H1 (cell line): ENCODE results near the gene SLC9C2. TPM values are rescaled to one million over a fixed set of nuclear protein-coding genes. Genes with fewer than 3 reads are reported as not detected.

Experiments used
- CTCF ChIA-PET: fragments of 300-600 bp; sonication (Branson Sonifier 250); formaldehyde crosslinking; loops from one replicate; lab custom pipeline; 2021; ENCODE audit not compliant: partially characterized antibody; lab: Charles Lee
- POLR2A ChIA-PET: fragments of 300-600 bp; sonication (Branson Sonifier 250); formaldehyde crosslinking; loops from one replicate; lab custom pipeline; 2021; ENCODE audit warnings: inconsistent platforms; ENCODE audit not compliant: partially characterized antibody; lab: Charles Lee
- DNase-seq, 2 experiments: peaks; one replicate each; pipeline versions ENCODE4 v3.0.0 to v3.0.0-alpha.2; 2010 to 2022; ENCODE audit warnings: low spot score in 2 of 2, low read depth in 1 of 2, mixed read lengths in 1 of 2
- FAIRE-seq: peaks from 2 replicates; lab custom pipeline; 2011; peaks lifted over from hg19 to GRCh38; lab: Jason Lieb, UNC
- H2AFZ ChIP-seq: 2 replicates; pipeline ENCODE4 v1.8.1; 2012; ENCODE audit warnings: low read length, inconsistent platforms
- H2AK5ac ChIP-seq: 2 replicates; pipeline ENCODE4 v1.6.1; 2013; ENCODE audit warnings: low read depth, low read length
- H2BK120ac ChIP-seq: replicated peaks from 2 replicates; pipeline ENCODE3; 2013; ENCODE audit warnings: low read depth, low read length, inconsistent platforms
- H2BK12ac ChIP-seq: 2 replicates; pipeline ENCODE4 v1.6.1; 2013; ENCODE audit warnings: low read depth, low read length
- H2BK15ac ChIP-seq: 2 replicates; pipeline ENCODE4 v1.6.1; 2013; ENCODE audit warnings: low read length
- H2BK20ac ChIP-seq: 2 replicates; pipeline ENCODE4 v1.6.1; 2013; ENCODE audit warnings: low read length
- H2BK5ac ChIP-seq: 2 replicates; pipeline ENCODE4 v1.6.1; 2013; ENCODE audit warnings: low read depth, low read length
- H3K14ac ChIP-seq: 2 replicates; pipeline ENCODE4 v1.6.1; 2013; ENCODE audit warnings: inconsistent platforms; ENCODE audit not compliant: insufficient read length
- H3K18ac ChIP-seq: 2 replicates; pipeline ENCODE4 v1.6.1; 2013; ENCODE audit warnings: low read length; ENCODE audit errors: extremely low read depth
- H3K23ac ChIP-seq: 2 replicates; pipeline ENCODE4 v1.6.1; 2013; ENCODE audit warnings: inconsistent platforms; ENCODE audit not compliant: insufficient read length
- H3K23me2 ChIP-seq: 2 replicates; pipeline ENCODE4 v1.6.1; 2013; ENCODE audit warnings: low read depth, low read length
- H3K27ac ChIP-seq: 2 replicates; pipeline ENCODE4 v1.6.1; 2011; ENCODE audit warnings: low read depth, low read length, inconsistent platforms
- H3K27me3 ChIP-seq, 4 experiments: replicated peaks in 1 of 4; 1 replicate in 1 of 4; 2 replicates in 3 of 4; pipeline versions ENCODE4 v1.6.1 to v1.8.1; 2011 to 2013; ENCODE audit warnings: low read length in 3 of 4, mild to moderate bottlenecking in 3 of 4, inconsistent platforms in 2 of 4, mixed read lengths in 2 of 4, moderate library complexity in 1 of 4; ENCODE audit not compliant: control insufficient read depth in 3 of 4, insufficient read depth in 3 of 4; ENCODE audit errors: extremely low read depth in 1 of 4
- H3K36me3 ChIP-seq, 4 experiments: 2 replicates each; pipeline versions ENCODE4 v1.6.1 to v1.8.1; 2011 to 2013; ENCODE audit warnings: mild to moderate bottlenecking in 4 of 4, low read length in 3 of 4, moderate library complexity in 2 of 4, control low read depth in 1 of 4, inconsistent platforms in 1 of 4; ENCODE audit not compliant: insufficient read depth in 4 of 4, control insufficient read depth in 2 of 4
- H3K4ac ChIP-seq: replicated peaks from 2 replicates; pipeline ENCODE3; 2013; ENCODE audit warnings: low read length, low read depth, mixed read lengths, inconsistent platforms; ENCODE audit not compliant: insufficient read length
- H3K4me1 ChIP-seq, 4 experiments: replicated peaks in 1 of 4; 1 replicate in 1 of 4; 2 replicates in 3 of 4; pipeline versions ENCODE4 v1.6.1 to v1.8.1; 2011 to 2013; ENCODE audit warnings: low read length in 3 of 4, inconsistent platforms in 2 of 4, mixed read lengths in 1 of 4; ENCODE audit not compliant: insufficient read depth in 4 of 4, control insufficient read depth in 3 of 4
- H3K4me2 ChIP-seq, 2 experiments: 2 replicates each; pipeline versions ENCODE4 v1.6.1 to v1.8.1; 2011 to 2013; ENCODE audit warnings: low read depth in 2 of 2, low read length in 2 of 2, control low read depth in 1 of 2, inconsistent platforms in 1 of 2, mild to moderate bottlenecking in 1 of 2; ENCODE audit not compliant: insufficient read depth in 1 of 2
- H3K4me3 ChIP-seq, 4 experiments: fragments of 200-600, 300-600 bp in 1 of 4; sonication (generic), shearing (Covaris generic), sonication (Bioruptor Twin) in 1 of 4; 2 replicates each; pipeline versions ENCODE4 v1.5.1 to v1.8.1; 2011 to 2016; ENCODE audit warnings: low read length in 4 of 4, low read depth in 3 of 4, control low read depth in 2 of 4, inconsistent platforms in 2 of 4, mild to moderate bottlenecking in 2 of 4, mixed read lengths in 1 of 4, moderate library complexity in 1 of 4; ENCODE audit not compliant: insufficient read depth in 2 of 4; ENCODE audit errors: extremely low read depth in 1 of 4
- H3K56ac ChIP-seq: replicated peaks from 2 replicates; pipeline ENCODE3; 2013; ENCODE audit warnings: low read depth, mild to moderate bottlenecking, mixed read lengths, low read length, inconsistent platforms; ENCODE audit not compliant: insufficient read length
- H3K79me1 ChIP-seq: 2 replicates; pipeline ENCODE4 v1.6.1; 2013; ENCODE audit warnings: low read depth, low read length, control low read depth
- H3K79me2 ChIP-seq, 2 experiments: 2 replicates each; pipeline versions ENCODE4 v1.6.1 to v1.8.1; 2012 to 2013; ENCODE audit warnings: low read length in 2 of 2, mild to moderate bottlenecking in 2 of 2, inconsistent platforms in 1 of 2; ENCODE audit not compliant: insufficient read depth in 2 of 2, control insufficient read depth in 1 of 2
- H3K9ac ChIP-seq, 4 experiments: replicated peaks in 1 of 4; 1 replicate in 1 of 4; 2 replicates in 3 of 4; pipeline versions ENCODE4 v1.6.1 to v1.8.1; 2011 to 2013; ENCODE audit warnings: low read depth in 3 of 4, low read length in 3 of 4, control low read depth in 2 of 4, mild to moderate bottlenecking in 2 of 4, moderate library complexity in 2 of 4, inconsistent platforms in 1 of 4; ENCODE audit errors: extremely low read depth in 1 of 4
- H3K9me3 ChIP-seq, 2 experiments: 2 replicates each; pipeline versions ENCODE4 v1.6.1 to v1.8.1; 2012 to 2013; ENCODE audit warnings: mild to moderate bottlenecking in 2 of 2, moderate library complexity in 2 of 2, control low read depth in 1 of 2, inconsistent platforms in 1 of 2, low read depth in 1 of 2, low read length in 1 of 2, mixed read lengths in 1 of 2; ENCODE audit not compliant: insufficient read depth in 2 of 2
- H4K20me1 ChIP-seq, 2 experiments: replicated peaks in 1 of 2; 2 replicates each; pipeline versions ENCODE3 to v1.8.1; 2011 to 2013; ENCODE audit warnings: inconsistent platforms in 2 of 2, low read length in 2 of 2, mild to moderate bottlenecking in 1 of 2; ENCODE audit not compliant: insufficient read depth in 2 of 2, control insufficient read depth in 1 of 2
- H4K5ac ChIP-seq: 2 replicates; pipeline ENCODE4 v1.6.1; 2013; ENCODE audit warnings: low read length, low read depth, mixed read lengths, inconsistent platforms; ENCODE audit not compliant: insufficient read length
- H4K8ac ChIP-seq: 2 replicates; pipeline ENCODE4 v1.8.0; 2013; ENCODE audit warnings: mild to moderate bottlenecking, moderate library complexity, low read length, inconsistent platforms; ENCODE audit not compliant: insufficient read depth; ENCODE audit errors: extremely low read depth
- H4K91ac ChIP-seq: replicated peaks from 2 replicates; pipeline ENCODE3; 2013; ENCODE audit warnings: low read length, mixed read lengths, inconsistent platforms; ENCODE audit not compliant: insufficient read length
- ASH2L ChIP-seq: fragments of 200-600, 300-600 bp; sonication (generic); IDR thresholded peaks from one replicate; pipeline ENCODE4 v1.7.1; 2017; ENCODE audit warnings: low read length
- ATF2 ChIP-seq: IDR thresholded peaks from 2 replicates; pipeline ENCODE4 v1.6.1; 2012; ENCODE audit warnings: low read length, inconsistent platforms
- CBX5 ChIP-seq: fragments of 300-800, 300-1000 bp; sonication (generic); IDR thresholded peaks from 2 replicates; pipeline ENCODE4 v1.7.1; 2016; ENCODE audit warnings: antibody characterized with exemption, low read length, low read depth
- CHD1 ChIP-seq: IDR thresholded peaks from 2 replicates; pipeline ENCODE4 v1.6.1; 2012; ENCODE audit warnings: low read depth, low read length, improper control_type of control experiment
- CHD2 ChIP-seq: IDR thresholded peaks from 2 replicates; pipeline ENCODE4 v1.6.1; 2012; ENCODE audit warnings: low read length, improper control_type of control experiment
- CREB1 ChIP-seq: IDR thresholded peaks from 2 replicates; pipeline ENCODE4 v1.6.1; 2012; ENCODE audit warnings: inconsistent platforms
- CTBP2 ChIP-seq: IDR thresholded peaks from 2 replicates; pipeline ENCODE4 v1.7.0; 2011; ENCODE audit warnings: borderline replicate concordance, mild to moderate bottlenecking, moderate library complexity, mixed read lengths, low read length; ENCODE audit not compliant: insufficient read depth, insufficient read length
- GABPA ChIP-seq: IDR thresholded peaks from 2 replicates; pipeline ENCODE4 v1.6.1; 2011; ENCODE audit warnings: mild to moderate bottlenecking, low read length, moderate library complexity, borderline replicate concordance; ENCODE audit not compliant: insufficient read depth
- KDM1A ChIP-seq: fragments of 200-600, 300-600 bp; sonication (generic); IDR thresholded peaks from 2 replicates; pipeline ENCODE4 v1.7.1; 2016; ENCODE audit warnings: mild to moderate bottlenecking, low read length, borderline replicate concordance
- KDM5A ChIP-seq: fragments of 200-600 bp; IDR thresholded peaks from 2 replicates; pipeline ENCODE4 v1.7.1; 2012; ENCODE audit warnings: mild to moderate bottlenecking, low read length, inconsistent platforms, mixed read lengths
- TAF7 ChIP-seq: optimal IDR thresholded peaks from 2 replicates; pipeline ENCODE3; 2011; ENCODE audit warnings: low read depth, mild to moderate bottlenecking, inconsistent platforms, low read length, moderate library complexity, borderline replicate concordance
- TBP ChIP-seq: IDR thresholded peaks from 2 replicates; pipeline ENCODE4 v1.6.1; 2011; ENCODE audit warnings: low read depth, low read length, improper control_type of control experiment
- TCF12 ChIP-seq: IDR thresholded peaks from 2 replicates; pipeline ENCODE4 v1.6.1; 2011; ENCODE audit warnings: low read depth, mild to moderate bottlenecking, low read length
- WGBS, 2 experiments: shearing (Covaris generic) in 1 of 2; methylation state at CpG; one replicate each; pipeline versions ENCODE4 v1.1.6 to v1.1.7; 2013 to 2015; ENCODE audit warnings: low lambda C conversion rate in 2 of 2, mixed read lengths in 2 of 2, inconsistent platforms in 1 of 2, low coverage in 1 of 2, missing lambda C conversion rate in 1 of 2; ENCODE audit not compliant: insufficient replicate concordance in 2 of 2, insufficient coverage in 1 of 2, insufficient read length in 1 of 2; ENCODE audit errors: extremely low coverage in 1 of 2, missing lambda C conversion rate in 1 of 2; 5-methylcytosine and 5-hydroxymethylcytosine counted together
- polyA plus RNA-seq, 7 experiments: library from polyadenylated mRNA; depleted of rRNA in 3 of 7; stranded (reverse) in 5 of 7; unstranded in 2 of 7; fragments of >200 nt in 5 of 7; fragments of 200-250 nt in 2 of 7; gene quantifications; 1 replicate in 5 of 7; 2 replicates in 1 of 7; 4 replicates in 1 of 7; pipeline versions ENCODE4 v1.2.1 to v1.2.3, GENCODE V29; 2011 to 2013; ENCODE audit warnings: missing spikeins in 2 of 7, mixed read lengths in 2 of 7
- total RNA-seq: library from RNA; stranded (reverse); fragmentation: NEBNext Ultra II Directional; extraction: Animal tissue kit (Norgen Biotek cat#: 25700); gene quantifications from 2 replicates; pipeline ENCODE4 v1.2.1, GENCODE V29; 2021

SLC9C2 gene
- total and polyA plus RNA-seq, 2 of the 8 experiments (the other 6 are each of a cell fraction or from before 2014, with no cell fraction given) = not detected

- peak overlapping the region; percentile 46; the same call in 1 of the 2 replicates for H2BK5ac ChIP-seq
- no peak overlapping the region for H3K23ac ChIP-seq
- no peak overlapping the region for H3K14ac ChIP-seq
- peak overlapping the region; percentile 60 for H3K18ac ChIP-seq
- H3K27ac ChIP-seq = 0 out of 2 replicates have a peak overlapping the region, but pooled peaks have one; percentile 7
- peak overlapping the region in 1 of 2 experiments; percentile 8; a peak in 1 of 4 replicates for H3K4me2 ChIP-seq
- H2AFZ ChIP-seq = no peak overlapping the region
- H2BK12ac ChIP-seq = no peak overlapping the region
- H2BK15ac ChIP-seq = no peak overlapping the region
- H3K4me1 ChIP-seq = peaks cover 2 to 4% (median 3%) of the 10 kb centered on the region in 4 experiments; a peak in 4 of 7 replicates
- peak overlapping the region; percentile 46; the same call in 1 of the 2 replicates for H2AK5ac ChIP-seq
- 92% methylated on average over 4 of the region's 4 CpGs; no CpG with 5 or more reads in 1 of the 2 experiments for WGBS, 2 experiments
- H3K79me1 ChIP-seq = no peaks in the 10 kb centered on the region
- peaks cover 0 to 18% (median 8%) of the 10 kb centered on the region in 4 experiments; a peak in 7 of 8 replicates for H3K36me3 ChIP-seq
- ChIA-PET CTCF (no interaction called here), POLR2A (interaction anchor here (1.4 kb wide), 1 partner anchor 25 kb away, joined by 3 read pairs; no protein-coding TSS in a partner anchor)
- H3K79me2 ChIP-seq = peaks cover 0 to 15% of the 10 kb centered on the region in 2 experiments; a peak in 2 of 4 replicates
- FAIRE-seq = no peak
- H3K27me3 ChIP-seq = no peaks in the 10 kb centered on the region
- no peak overlapping the region for H3K56ac ChIP-seq
- H3K9ac ChIP-seq = no peak overlapping the region
- 0 out of 2 replicates have a peak overlapping the region, but pooled peaks have one; percentile 32 for H2BK20ac ChIP-seq
- peak overlapping the region; percentile 67 for H2BK120ac ChIP-seq
- H3K23me2 ChIP-seq = no peaks in the 10 kb centered on the region
- H3K4ac ChIP-seq = no peak overlapping the region
- no peak overlapping the region for H3K4me3 ChIP-seq
- H4K5ac ChIP-seq = no peak overlapping the region
- H3K9me3 ChIP-seq = no peaks in the 10 kb centered on the region
- H4K20me1 ChIP-seq = no peaks in the 10 kb centered on the region
- no peak overlapping the region for H4K91ac ChIP-seq
- DNase-seq = no peak
- no peak overlapping the region for H4K8ac ChIP-seq
- TF ChIP-seq ASH2L = no peak
- TF ChIP-seq KDM1A = no peak
- TF ChIP-seq GABPA = no peak
- no peak for TF ChIP-seq TBP
- no peak for TF ChIP-seq CTBP2
- TF ChIP-seq CREB1 = no peak
- no peak for TF ChIP-seq KDM5A
- no peak for TF ChIP-seq ATF2
- no peak for TF ChIP-seq CHD2
- no peak for TF ChIP-seq CBX5
- TF ChIP-seq TCF12 = no peak
- no peak for TF ChIP-seq CHD1
- TF ChIP-seq TAF7 = no peak
Observed at GRCh38 chr1:173459885-173460284, 143.0 kb downstream of the SLC9C2 start.
